Astrocyte (in vitro differentiated cells and primary cell): ENCODE measurements around the gene HRCT1. TPM values are rescaled to one million over a fixed set of nuclear protein-coding genes. Genes with fewer than 3 reads are reported as not detected.
A peak's percentile ranks its signal among the peaks of the same experiment; 100 is the strongest.
"Not testable (repeated sequence)": the region's sequence is repeated elsewhere in the genome, so short reads cannot be mapped to it uniquely, and the experiment has no call there.

Experiments used
- DNase-seq: peaks from one replicate; pipeline ENCODE4 v3.0.0-alpha.2; 2010; ENCODE audit warnings: low read depth
- FAIRE-seq: peaks from 2 replicates; lab custom pipeline; 2011; peaks lifted over from hg19 to GRCh38; lab: Jason Lieb, UNC
- H2AFZ ChIP-seq: 2 replicates; pipeline ENCODE4 v1.6.0; 2012; ENCODE audit warnings: low read depth, low read length, inconsistent platforms
- H3K27ac ChIP-seq: 2 replicates; pipeline ENCODE4 v1.5.1; 2011; ENCODE audit warnings: low read depth, low read length, inconsistent platforms
- H3K27me3 ChIP-seq: 2 replicates; pipeline ENCODE4 v1.6.0; 2011; ENCODE audit warnings: low read length, inconsistent platforms; ENCODE audit not compliant: insufficient read depth
- H3K36me3 ChIP-seq: 2 replicates; pipeline ENCODE4 v1.5.1; 2011; ENCODE audit warnings: low read length, inconsistent platforms; ENCODE audit not compliant: insufficient read depth
- H3K4me1 ChIP-seq: 2 replicates; pipeline ENCODE4 v1.5.1; 2011; ENCODE audit warnings: low read length, inconsistent platforms; ENCODE audit not compliant: insufficient read depth
- H3K4me2 ChIP-seq: 2 replicates; pipeline ENCODE4 v1.6.0; 2012; ENCODE audit warnings: low read length, inconsistent platforms
- H3K4me3 ChIP-seq: 2 replicates; pipeline ENCODE4 v1.5.1; 2011; ENCODE audit warnings: low read depth, mild to moderate bottlenecking, low read length, inconsistent platforms; ENCODE audit not compliant: insufficient read depth
- H3K79me2 ChIP-seq: 2 replicates; pipeline ENCODE4 v1.6.0; 2012; ENCODE audit warnings: mild to moderate bottlenecking, low read length, inconsistent platforms; ENCODE audit not compliant: insufficient read depth
- H3K9ac ChIP-seq: 2 replicates; pipeline ENCODE4 v1.6.0; 2012; ENCODE audit warnings: mild to moderate bottlenecking, low read length, inconsistent platforms
- H3K9me3 ChIP-seq: 2 replicates; pipeline ENCODE4 v1.5.1; 2012; ENCODE audit warnings: low read depth, mild to moderate bottlenecking, low read length, inconsistent platforms; ENCODE audit not compliant: insufficient read depth
- H4K20me1 ChIP-seq: 2 replicates; pipeline ENCODE4 v1.6.0; 2012; ENCODE audit warnings: low read length, inconsistent platforms; ENCODE audit not compliant: insufficient read depth
- H3K27ac Mint-ChIP-seq: one replicate; pipeline ENCODE4 v1.8.0; 2021; ENCODE audit warnings: mild to moderate bottlenecking, mixed read lengths; ENCODE audit not compliant: unreplicated experiment
- H3K27me3 Mint-ChIP-seq: one replicate; pipeline ENCODE4 v1.8.0; 2021; ENCODE audit warnings: low read depth, mixed read lengths; ENCODE audit not compliant: unreplicated experiment
- H3K36me3 Mint-ChIP-seq: one replicate; pipeline ENCODE4 v1.8.0; 2021; ENCODE audit warnings: low read depth, mixed read lengths; ENCODE audit not compliant: unreplicated experiment
- H3K4me1 Mint-ChIP-seq: one replicate; pipeline ENCODE4 v1.8.0; 2021; ENCODE audit warnings: low read depth, mixed read lengths; ENCODE audit not compliant: unreplicated experiment
- H3K4me3 Mint-ChIP-seq: one replicate; pipeline ENCODE4 v1.8.0; 2021; ENCODE audit warnings: mild to moderate bottlenecking, moderate library complexity, mixed read lengths; ENCODE audit not compliant: unreplicated experiment
- H3K9me3 Mint-ChIP-seq: one replicate; pipeline ENCODE4 v1.8.0; 2021; ENCODE audit warnings: mild to moderate bottlenecking, mixed read lengths; ENCODE audit not compliant: unreplicated experiment
- CTCF ChIP-seq: IDR thresholded peaks from 2 replicates; pipeline ENCODE4 v1.5.1; 2011; ENCODE audit warnings: low read depth, mild to moderate bottlenecking, inconsistent platforms, low read length, moderate library complexity; ENCODE audit not compliant: insufficient read depth
- EZH2 ChIP-seq: IDR thresholded peaks from 2 replicates; pipeline ENCODE4 v1.6.1; 2012; ENCODE audit warnings: mild to moderate bottlenecking, low read length, inconsistent platforms; ENCODE audit not compliant: insufficient read depth
- total RNA-seq: library from RNA; stranded (reverse); gene quantifications from 2 replicates; pipeline ENCODE4 v1.2.1, GENCODE V29; 2021

The HRCT1 gene
- total RNA-seq, 1 donor from 2014 or later, result 0.39 TPM

DNA sequence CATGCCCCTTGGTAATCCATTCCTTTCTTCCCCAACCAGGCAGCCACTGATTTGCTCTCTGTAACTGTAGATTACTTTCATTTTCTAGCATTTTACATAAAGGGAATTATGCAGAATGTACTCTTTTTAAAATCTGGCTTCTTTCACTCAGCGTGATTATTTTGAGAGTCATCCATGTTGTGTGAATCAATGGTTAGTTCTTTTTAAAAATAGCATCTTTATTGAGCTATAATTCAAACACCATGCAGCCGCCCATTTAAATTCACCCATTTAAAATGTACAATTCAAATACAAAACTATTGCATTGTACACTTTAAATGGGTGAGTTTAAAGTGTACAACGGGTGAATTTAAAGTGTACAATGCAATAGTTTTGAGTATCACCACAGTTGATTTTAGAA lies 33.5 kb upstream of the HRCT1 start:
- H3K27ac Mint-ChIP-seq, result no peak overlapping the region
- H3K9me3 Mint-ChIP-seq, result peaks cover 6% of the 10 kb centered on the region
- H3K4me3 Mint-ChIP-seq, result no peak overlapping the region
- peaks cover 12% of the 10 kb centered on the region for H3K27me3 Mint-ChIP-seq
- H3K4me3 ChIP-seq, result no peak overlapping the region
- no peak for DNase-seq
- no peaks in the 10 kb centered on the region for H3K4me1 ChIP-seq
- no peaks in the 10 kb centered on the region for H3K79me2 ChIP-seq
- H3K9ac ChIP-seq, result no peak overlapping the region
- H3K36me3 Mint-ChIP-seq, result peaks cover 5% of the 10 kb centered on the region
- H3K27me3 ChIP-seq, result peaks cover 7% of the 10 kb centered on the region
- H3K9me3 ChIP-seq, result peaks cover 3% of the 10 kb centered on the region
- FAIRE-seq, result no peak
- H3K27ac ChIP-seq, result no peak overlapping the region
- no peak for TF ChIP-seq EZH2
- no peak for TF ChIP-seq CTCF
- H2AFZ ChIP-seq, result no peak overlapping the region
- H3K36me3 ChIP-seq, result no peaks in the 10 kb centered on the region
- no peak overlapping the region for H3K4me2 ChIP-seq
- no peaks in the 10 kb centered on the region for H4K20me1 ChIP-seq
- H3K4me1 Mint-ChIP-seq, result no peaks in the 10 kb centered on the region

GRCh38 chr9:35882263-35882848 lies 23.6 kb upstream of the HRCT1 start:
- Mint-ChIP-seq H3K4me1 (no peaks in the 10 kb centered on the region), H3K27ac (no peak overlapping the region), H3K36me3 (no peaks in the 10 kb centered on the region), H3K27me3 (no peaks in the 10 kb centered on the region), H3K4me3 (no peak overlapping the region), H3K9me3 (no peaks in the 10 kb centered on the region)
- Histone ChIP-seq H4K20me1 (no peaks in the 10 kb centered on the region), H3K4me1 (no peaks in the 10 kb centered on the region), H3K27me3 (no peaks in the 10 kb centered on the region), H3K79me2 (no peaks in the 10 kb centered on the region), H3K9me3 (no peaks in the 10 kb centered on the region), H3K27ac (no peak overlapping the region), H3K9ac (no peak overlapping the region), H3K36me3 (no peaks in the 10 kb centered on the region), H3K4me2 (no peak overlapping the region), H2AFZ (no peak overlapping the region), H3K4me3 (no peak overlapping the region)
- DNase-seq (peak; percentile 25), FAIRE-seq (peak; percentile 59)
- TF ChIP-seq EZH2, result no peak
- peak; percentile 99 for TF ChIP-seq CTCF

GRCh38 chr9:35882996-35883395 lies 23.0 kb upstream of the HRCT1 start:
- H3K79me2 ChIP-seq, result no peaks in the 10 kb centered on the region
- Mint-ChIP-seq H3K4me3 (no peak overlapping the region), H3K36me3 (no peaks in the 10 kb centered on the region), H3K9me3 (no peaks in the 10 kb centered on the region), H3K4me1 (no peaks in the 10 kb centered on the region), H3K27me3 (no peaks in the 10 kb centered on the region), H3K27ac (no peak overlapping the region)
- no peak for FAIRE-seq
- no peak overlapping the region for H2AFZ ChIP-seq
- H3K9ac ChIP-seq, result no peak overlapping the region
- TF ChIP-seq CTCF, result no peak
- TF ChIP-seq EZH2, result no peak
- no peaks in the 10 kb centered on the region for H3K9me3 ChIP-seq
- H3K36me3 ChIP-seq, result no peaks in the 10 kb centered on the region
- no peak overlapping the region for H3K27ac ChIP-seq
- H4K20me1 ChIP-seq, result no peaks in the 10 kb centered on the region
- H3K4me3 ChIP-seq, result no peak overlapping the region
- no peaks in the 10 kb centered on the region for H3K4me1 ChIP-seq
- no peak overlapping the region for H3K4me2 ChIP-seq
- peak; percentile 13 for DNase-seq
- H3K27me3 ChIP-seq, result no peaks in the 10 kb centered on the region

DNA sequence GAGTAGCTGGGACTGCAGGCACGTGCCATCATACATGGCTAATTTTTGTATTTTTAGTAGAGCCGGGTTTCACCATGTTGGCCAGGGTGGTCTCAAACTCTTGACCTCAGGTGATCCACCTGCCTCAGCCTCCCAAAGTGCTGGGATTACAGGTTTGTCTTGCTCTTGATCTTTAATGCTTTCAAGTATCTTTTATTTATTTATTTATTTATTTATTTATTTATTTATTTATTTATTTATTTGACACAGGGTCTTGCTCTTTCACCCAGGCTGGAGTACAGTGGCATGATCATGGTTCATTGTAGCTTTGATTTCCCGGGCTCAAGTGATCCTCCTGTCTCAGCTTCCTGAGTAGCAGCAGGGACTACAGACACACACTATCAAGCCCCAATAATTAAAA lies 21.1 kb upstream of the HRCT1 start:
- H3K27me3 Mint-ChIP-seq, H3K4me3 Mint-ChIP-seq, H3K27ac ChIP-seq, H3K9me3 ChIP-seq, H3K4me1 ChIP-seq, H4K20me1 ChIP-seq, H3K27me3 ChIP-seq, H2AFZ ChIP-seq, H3K79me2 ChIP-seq, H3K4me1 Mint-ChIP-seq, H3K9ac ChIP-seq, H3K36me3 Mint-ChIP-seq, H3K27ac Mint-ChIP-seq, FAIRE-seq, DNase-seq, H3K4me3 ChIP-seq, H3K36me3 ChIP-seq, H3K9me3 Mint-ChIP-seq, H3K4me2 ChIP-seq: not testable (repeated sequence)
